GM21737 (cell line): ENCODE results near the gene C19orf12.
A peak's percentile ranks its signal among the peaks of the same experiment; 100 is the strongest.
"Not testable (repeated sequence)": the region's sequence is repeated elsewhere in the genome, so short reads cannot be mapped to it uniquely, and the experiment has no call there.

ENCODE experiments used
- ATAC-seq: cut with Tn5 transposase; IDR thresholded peaks from one replicate; pipeline ENCODE4 v1.9.1; 2021; ENCODE audit warnings: mild to moderate bottlenecking, moderate library complexity; ENCODE audit not compliant: unreplicated experiment

The C19orf12 gene

DNA sequence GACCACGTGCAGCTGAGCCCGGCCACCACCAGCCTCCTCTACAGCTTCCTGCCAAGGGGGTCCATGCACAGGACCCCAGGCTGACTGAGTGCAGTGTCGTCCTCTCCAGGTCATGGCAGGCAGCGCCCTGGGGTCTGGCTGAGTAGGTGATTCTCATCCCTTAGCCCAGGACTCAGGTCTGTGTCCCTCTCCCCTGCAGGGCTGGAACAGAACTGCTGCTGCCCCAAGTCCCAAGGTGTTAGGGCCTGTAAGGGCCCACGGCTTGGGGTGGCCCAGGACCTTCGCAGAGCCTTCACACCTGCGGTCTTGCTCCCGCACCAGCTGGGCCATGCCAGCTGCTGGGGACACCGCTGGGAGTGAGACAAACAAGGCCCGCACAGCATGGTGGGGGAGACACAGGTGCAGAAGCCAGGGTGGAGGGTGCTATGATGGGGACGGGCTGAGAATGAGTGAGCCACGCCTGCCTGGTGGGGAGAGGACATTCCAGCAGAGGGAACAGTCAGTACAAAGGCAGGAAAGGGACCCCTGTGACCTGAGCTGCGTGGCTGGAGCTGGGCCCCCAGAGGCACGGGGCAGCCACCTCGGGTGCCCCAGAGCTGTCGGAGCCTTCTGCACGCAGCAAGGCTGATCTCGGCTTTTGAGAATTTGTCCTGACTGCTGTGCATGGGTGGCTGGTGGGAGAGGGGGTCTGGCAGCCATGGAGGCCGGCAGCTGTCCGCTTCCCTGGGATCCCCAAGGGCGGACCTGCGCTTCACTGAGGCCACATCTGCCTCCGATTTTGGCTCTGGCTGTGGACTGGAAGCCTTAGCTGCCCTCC is 37.9 kb downstream of the C19orf12 start:
- ATAC-seq: no peak

DNA sequence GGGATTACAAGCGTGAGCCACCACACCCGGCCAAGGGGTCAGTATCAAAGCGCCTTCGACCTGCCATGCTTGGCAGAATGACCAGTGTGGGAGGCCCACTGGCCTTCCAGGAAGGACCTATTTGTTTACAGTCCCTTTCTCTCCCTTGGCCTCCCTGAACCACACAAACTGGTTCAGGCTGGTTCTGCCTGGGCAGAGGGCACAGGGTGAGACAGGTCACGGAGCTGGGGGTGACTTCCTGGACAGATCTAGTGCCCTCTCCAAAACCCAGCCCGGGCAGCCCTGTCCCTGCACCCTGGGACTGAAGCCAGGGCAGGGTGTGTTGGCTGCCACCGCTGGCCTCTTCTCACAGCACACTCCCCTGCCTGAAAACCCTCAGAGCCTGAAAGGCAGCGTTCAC is 38.5 kb downstream of the C19orf12 start:
- no peak for ATAC-seq

DNA sequence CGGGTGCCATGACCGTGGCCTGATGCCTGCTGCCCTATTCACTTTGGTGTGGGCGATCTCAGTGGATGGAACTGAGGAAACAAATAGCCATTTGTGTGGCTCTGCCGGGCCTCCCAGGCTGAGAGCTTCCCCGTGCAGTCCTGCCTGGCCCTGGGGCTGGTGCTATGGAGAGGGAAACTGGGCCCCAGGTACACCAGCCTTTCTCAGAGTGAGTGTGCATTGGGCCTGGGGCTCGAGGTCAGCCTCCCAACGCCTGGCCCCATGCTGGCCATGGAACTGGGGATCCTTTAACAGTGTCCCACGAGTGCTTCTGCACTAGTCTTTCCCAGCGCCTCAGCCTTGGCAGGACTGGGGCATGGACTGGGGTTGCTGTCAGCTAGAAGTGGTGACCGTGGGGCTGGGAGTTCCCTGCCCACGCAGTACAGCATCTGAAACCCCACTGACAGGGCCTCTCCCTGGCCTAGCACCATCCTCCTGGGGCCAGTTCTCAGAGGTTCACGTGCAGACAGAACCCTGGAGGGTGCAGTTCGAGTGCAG is 39.3 kb downstream of the C19orf12 start:
- ATAC-seq: no peak

- no peak for ATAC-seq
Observed at GRCh38 chr19:29675120-29675649, 39.9 kb downstream of the C19orf12 start.

- no peak for ATAC-seq
Observed at GRCh38 chr19:29674374-29675119, 40.5 kb downstream of the C19orf12 start.

DNA sequence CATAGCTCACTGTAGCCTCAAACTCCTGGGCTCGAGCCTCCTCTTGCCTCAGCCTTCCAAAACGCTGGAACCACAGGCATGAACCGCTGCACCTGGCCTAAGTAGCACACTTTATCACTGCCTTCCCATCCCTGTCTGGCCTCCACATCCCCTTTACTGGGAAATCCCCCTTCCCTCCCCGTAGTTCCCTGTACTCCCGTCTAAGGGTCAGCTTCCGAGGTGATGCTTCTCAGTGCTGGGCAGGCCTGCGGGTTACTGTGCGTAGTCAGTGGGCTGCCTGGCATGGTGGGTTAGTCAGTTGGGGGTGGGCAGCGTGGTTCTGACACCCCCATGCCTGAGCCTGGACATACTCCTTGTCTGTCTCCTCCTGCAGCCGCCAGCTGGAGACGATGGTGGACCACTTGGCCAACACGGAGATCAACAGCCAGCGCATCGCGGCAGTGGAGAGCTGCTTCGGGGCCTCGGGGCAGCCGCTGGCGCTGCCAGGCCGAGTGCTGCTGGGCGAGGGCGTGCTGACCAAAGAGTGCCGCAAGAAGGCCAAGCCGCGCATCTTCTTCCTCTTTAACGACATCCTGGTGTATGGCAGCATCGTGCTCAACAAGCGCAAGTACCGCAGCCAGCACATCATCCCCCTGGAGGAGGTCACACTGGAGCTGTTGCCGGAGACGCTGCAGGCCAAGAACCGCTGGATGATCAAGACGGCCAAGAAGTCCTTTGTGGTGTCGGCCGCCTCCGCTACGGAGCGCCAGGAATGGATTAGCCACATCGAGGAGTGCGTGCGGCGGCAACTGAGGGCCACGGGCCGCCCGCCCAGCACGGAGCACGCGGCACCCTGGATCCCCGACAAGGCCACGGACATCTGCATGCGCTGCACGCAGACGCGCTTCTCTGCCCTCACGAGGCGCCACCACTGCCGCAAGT is 41.4 kb downstream of the C19orf12 start:
- no peak for ATAC-seq

- ATAC-seq: peak; percentile 38
Observed at GRCh38 chr19:29672933-29673336, 42.1 kb downstream of the C19orf12 start.

GRCh38 chr19:29672319-29672932 is 42.6 kb downstream of the C19orf12 start:
- ATAC-seq: no peak

- ATAC-seq: peak; percentile 62
Observed at GRCh38 chr19:29671393-29672160, 43.5 kb downstream of the C19orf12 start.

DNA sequence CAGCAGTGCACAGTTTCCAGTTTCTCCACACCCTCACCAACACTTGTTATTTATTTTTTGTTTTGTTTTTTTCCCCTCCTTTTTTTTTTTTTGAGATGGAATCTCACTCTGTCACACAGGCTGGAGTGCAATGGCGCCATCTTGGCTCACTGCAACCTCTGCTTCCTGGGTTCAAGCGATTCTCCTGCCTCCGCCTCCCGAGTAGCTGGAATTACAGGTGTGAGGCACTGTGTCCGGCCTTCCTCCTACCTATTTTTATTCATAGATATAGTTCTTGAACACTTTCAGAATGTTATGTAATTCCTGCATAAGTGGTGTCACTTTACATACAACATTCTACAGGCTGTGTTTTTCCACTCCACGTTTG is 44.1 kb downstream of the C19orf12 start:
- not testable (repeated sequence) for ATAC-seq

GRCh38 chr19:29670255-29670654 is 44.8 kb downstream of the C19orf12 start:
- ATAC-seq: no peak

GRCh38 chr19:29668746-29669609 is 46.1 kb downstream of the C19orf12 start:
- no peak for ATAC-seq

GRCh38 chr19:29667901-29668341 is 47.1 kb downstream of the C19orf12 start:
- ATAC-seq: no peak

GRCh38 chr19:29667387-29667783 is 47.7 kb downstream of the C19orf12 start:
- no peak for ATAC-seq

DNA sequence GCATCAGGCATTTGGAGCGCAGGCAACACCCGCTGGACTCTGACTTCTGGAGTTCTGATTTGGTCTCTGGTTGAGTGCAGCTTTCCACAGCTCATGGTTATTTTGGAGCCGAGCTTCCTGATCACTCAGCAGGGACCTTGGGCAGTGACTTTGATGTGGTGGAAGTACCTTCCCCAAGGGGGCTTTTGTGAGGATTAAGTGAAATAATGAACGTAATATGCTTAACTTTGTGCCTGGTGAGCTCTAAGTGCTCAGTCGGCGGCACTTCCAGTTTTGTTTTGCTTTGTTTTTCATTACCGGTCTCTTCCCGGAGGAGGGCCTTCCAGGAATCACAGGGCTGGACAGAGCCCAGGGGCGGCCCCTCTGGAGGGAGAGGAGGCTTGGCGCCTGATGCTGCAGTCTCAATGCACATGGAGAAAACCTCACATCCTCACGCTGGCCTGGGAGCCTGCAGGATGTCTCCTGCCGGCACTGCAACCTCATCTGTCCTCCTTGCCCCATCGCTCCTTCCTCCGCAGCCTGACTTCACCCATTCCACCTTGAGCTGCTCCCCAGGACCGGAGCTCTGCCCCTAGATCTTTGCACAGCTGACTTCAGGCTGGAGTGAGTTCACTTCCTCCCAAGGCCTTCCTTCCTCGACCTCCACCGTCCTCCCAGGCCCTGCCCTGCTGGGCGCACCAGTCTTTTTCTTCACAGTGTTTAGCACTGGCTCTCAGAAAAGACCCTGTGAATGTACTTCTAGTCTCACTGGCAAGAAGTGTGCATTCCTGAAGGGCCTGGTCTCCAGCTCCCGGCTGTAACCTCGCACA is 48.3 kb downstream of the C19orf12 start:
- no peak for ATAC-seq

- peak; percentile 2 for ATAC-seq
Observed at GRCh38 chr19:29665826-29666577, 49.1 kb downstream of the C19orf12 start.
